H1 (cell line): ENCODE results near the gene ANKRD2. TPM values are rescaled to one million over a fixed set of nuclear protein-coding genes. Genes with fewer than 3 reads are reported as not detected.
A peak's percentile ranks its signal among the peaks of the same experiment; 100 is the strongest.

Experiments used
- CTCF ChIA-PET: fragments of 300-600 bp; sonication (Branson Sonifier 250); formaldehyde crosslinking; loops from one replicate; lab custom pipeline; 2021; ENCODE audit not compliant: partially characterized antibody; lab: Charles Lee
- POLR2A ChIA-PET: fragments of 300-600 bp; sonication (Branson Sonifier 250); formaldehyde crosslinking; loops from one replicate; lab custom pipeline; 2021; ENCODE audit warnings: inconsistent platforms; ENCODE audit not compliant: partially characterized antibody; lab: Charles Lee
- DNase-seq, 2 experiments: peaks; one replicate each; pipeline versions ENCODE4 v3.0.0 to v3.0.0-alpha.2; 2010 to 2022; ENCODE audit warnings: low spot score in 2 of 2, low read depth in 1 of 2, mixed read lengths in 1 of 2
- FAIRE-seq: peaks from 2 replicates; lab custom pipeline; 2011; peaks lifted over from hg19 to GRCh38; lab: Jason Lieb, UNC
- H2AFZ ChIP-seq: 2 replicates; pipeline ENCODE4 v1.8.1; 2012; ENCODE audit warnings: low read length, inconsistent platforms
- H2AK5ac ChIP-seq: 2 replicates; pipeline ENCODE4 v1.6.1; 2013; ENCODE audit warnings: low read depth, low read length
- H2BK120ac ChIP-seq: replicated peaks from 2 replicates; pipeline ENCODE3; 2013; ENCODE audit warnings: low read depth, low read length, inconsistent platforms
- H2BK12ac ChIP-seq: 2 replicates; pipeline ENCODE4 v1.6.1; 2013; ENCODE audit warnings: low read depth, low read length
- H2BK15ac ChIP-seq: 2 replicates; pipeline ENCODE4 v1.6.1; 2013; ENCODE audit warnings: low read length
- H2BK20ac ChIP-seq: 2 replicates; pipeline ENCODE4 v1.6.1; 2013; ENCODE audit warnings: low read length
- H2BK5ac ChIP-seq: 2 replicates; pipeline ENCODE4 v1.6.1; 2013; ENCODE audit warnings: low read depth, low read length
- H3K14ac ChIP-seq: 2 replicates; pipeline ENCODE4 v1.6.1; 2013; ENCODE audit warnings: inconsistent platforms; ENCODE audit not compliant: insufficient read length
- H3K18ac ChIP-seq: 2 replicates; pipeline ENCODE4 v1.6.1; 2013; ENCODE audit warnings: low read length; ENCODE audit errors: extremely low read depth
- H3K23ac ChIP-seq: 2 replicates; pipeline ENCODE4 v1.6.1; 2013; ENCODE audit warnings: inconsistent platforms; ENCODE audit not compliant: insufficient read length
- H3K23me2 ChIP-seq: 2 replicates; pipeline ENCODE4 v1.6.1; 2013; ENCODE audit warnings: low read depth, low read length
- H3K27ac ChIP-seq: 2 replicates; pipeline ENCODE4 v1.6.1; 2011; ENCODE audit warnings: low read depth, low read length, inconsistent platforms
- H3K27me3 ChIP-seq, 4 experiments: replicated peaks in 1 of 4; 1 replicate in 1 of 4; 2 replicates in 3 of 4; pipeline versions ENCODE4 v1.6.1 to v1.8.1; 2011 to 2013; ENCODE audit warnings: low read length in 3 of 4, mild to moderate bottlenecking in 3 of 4, inconsistent platforms in 2 of 4, mixed read lengths in 2 of 4, moderate library complexity in 1 of 4; ENCODE audit not compliant: control insufficient read depth in 3 of 4, insufficient read depth in 3 of 4; ENCODE audit errors: extremely low read depth in 1 of 4
- H3K36me3 ChIP-seq, 4 experiments: 2 replicates each; pipeline versions ENCODE4 v1.6.1 to v1.8.1; 2011 to 2013; ENCODE audit warnings: mild to moderate bottlenecking in 4 of 4, low read length in 3 of 4, moderate library complexity in 2 of 4, control low read depth in 1 of 4, inconsistent platforms in 1 of 4; ENCODE audit not compliant: insufficient read depth in 4 of 4, control insufficient read depth in 2 of 4
- H3K4ac ChIP-seq: replicated peaks from 2 replicates; pipeline ENCODE3; 2013; ENCODE audit warnings: low read length, low read depth, mixed read lengths, inconsistent platforms; ENCODE audit not compliant: insufficient read length
- H3K4me1 ChIP-seq, 4 experiments: replicated peaks in 1 of 4; 1 replicate in 1 of 4; 2 replicates in 3 of 4; pipeline versions ENCODE4 v1.6.1 to v1.8.1; 2011 to 2013; ENCODE audit warnings: low read length in 3 of 4, inconsistent platforms in 2 of 4, mixed read lengths in 1 of 4; ENCODE audit not compliant: insufficient read depth in 4 of 4, control insufficient read depth in 3 of 4
- H3K4me2 ChIP-seq, 2 experiments: 2 replicates each; pipeline versions ENCODE4 v1.6.1 to v1.8.1; 2011 to 2013; ENCODE audit warnings: low read depth in 2 of 2, low read length in 2 of 2, control low read depth in 1 of 2, inconsistent platforms in 1 of 2, mild to moderate bottlenecking in 1 of 2; ENCODE audit not compliant: insufficient read depth in 1 of 2
- H3K4me3 ChIP-seq, 4 experiments: fragments of 200-600, 300-600 bp in 1 of 4; sonication (generic), shearing (Covaris generic), sonication (Bioruptor Twin) in 1 of 4; 2 replicates each; pipeline versions ENCODE4 v1.5.1 to v1.8.1; 2011 to 2016; ENCODE audit warnings: low read length in 4 of 4, low read depth in 3 of 4, control low read depth in 2 of 4, inconsistent platforms in 2 of 4, mild to moderate bottlenecking in 2 of 4, mixed read lengths in 1 of 4, moderate library complexity in 1 of 4; ENCODE audit not compliant: insufficient read depth in 2 of 4; ENCODE audit errors: extremely low read depth in 1 of 4
- H3K56ac ChIP-seq: replicated peaks from 2 replicates; pipeline ENCODE3; 2013; ENCODE audit warnings: low read depth, mild to moderate bottlenecking, mixed read lengths, low read length, inconsistent platforms; ENCODE audit not compliant: insufficient read length
- H3K79me1 ChIP-seq: 2 replicates; pipeline ENCODE4 v1.6.1; 2013; ENCODE audit warnings: low read depth, low read length, control low read depth
- H3K79me2 ChIP-seq, 2 experiments: 2 replicates each; pipeline versions ENCODE4 v1.6.1 to v1.8.1; 2012 to 2013; ENCODE audit warnings: low read length in 2 of 2, mild to moderate bottlenecking in 2 of 2, inconsistent platforms in 1 of 2; ENCODE audit not compliant: insufficient read depth in 2 of 2, control insufficient read depth in 1 of 2
- H3K9ac ChIP-seq, 4 experiments: replicated peaks in 1 of 4; 1 replicate in 1 of 4; 2 replicates in 3 of 4; pipeline versions ENCODE4 v1.6.1 to v1.8.1; 2011 to 2013; ENCODE audit warnings: low read depth in 3 of 4, low read length in 3 of 4, control low read depth in 2 of 4, mild to moderate bottlenecking in 2 of 4, moderate library complexity in 2 of 4, inconsistent platforms in 1 of 4; ENCODE audit errors: extremely low read depth in 1 of 4
- H3K9me3 ChIP-seq, 2 experiments: 2 replicates each; pipeline versions ENCODE4 v1.6.1 to v1.8.1; 2012 to 2013; ENCODE audit warnings: mild to moderate bottlenecking in 2 of 2, moderate library complexity in 2 of 2, control low read depth in 1 of 2, inconsistent platforms in 1 of 2, low read depth in 1 of 2, low read length in 1 of 2, mixed read lengths in 1 of 2; ENCODE audit not compliant: insufficient read depth in 2 of 2
- H4K20me1 ChIP-seq, 2 experiments: replicated peaks in 1 of 2; 2 replicates each; pipeline versions ENCODE3 to v1.8.1; 2011 to 2013; ENCODE audit warnings: inconsistent platforms in 2 of 2, low read length in 2 of 2, mild to moderate bottlenecking in 1 of 2; ENCODE audit not compliant: insufficient read depth in 2 of 2, control insufficient read depth in 1 of 2
- H4K5ac ChIP-seq: 2 replicates; pipeline ENCODE4 v1.6.1; 2013; ENCODE audit warnings: low read length, low read depth, mixed read lengths, inconsistent platforms; ENCODE audit not compliant: insufficient read length
- H4K8ac ChIP-seq: 2 replicates; pipeline ENCODE4 v1.8.0; 2013; ENCODE audit warnings: mild to moderate bottlenecking, moderate library complexity, low read length, inconsistent platforms; ENCODE audit not compliant: insufficient read depth; ENCODE audit errors: extremely low read depth
- H4K91ac ChIP-seq: replicated peaks from 2 replicates; pipeline ENCODE3; 2013; ENCODE audit warnings: low read length, mixed read lengths, inconsistent platforms; ENCODE audit not compliant: insufficient read length
- WGBS, 2 experiments: shearing (Covaris generic) in 1 of 2; methylation state at CpG; one replicate each; pipeline versions ENCODE4 v1.1.6 to v1.1.7; 2013 to 2015; ENCODE audit warnings: low lambda C conversion rate in 2 of 2, mixed read lengths in 2 of 2, inconsistent platforms in 1 of 2, low coverage in 1 of 2, missing lambda C conversion rate in 1 of 2; ENCODE audit not compliant: insufficient replicate concordance in 2 of 2, insufficient coverage in 1 of 2, insufficient read length in 1 of 2; ENCODE audit errors: extremely low coverage in 1 of 2, missing lambda C conversion rate in 1 of 2; 5-methylcytosine and 5-hydroxymethylcytosine counted together
- polyA plus RNA-seq, 7 experiments: library from polyadenylated mRNA; depleted of rRNA in 3 of 7; stranded (reverse) in 5 of 7; unstranded in 2 of 7; fragments of >200 nt in 5 of 7; fragments of 200-250 nt in 2 of 7; gene quantifications; 1 replicate in 5 of 7; 2 replicates in 1 of 7; 4 replicates in 1 of 7; pipeline versions ENCODE4 v1.2.1 to v1.2.3, GENCODE V29; 2011 to 2013; ENCODE audit warnings: missing spikeins in 2 of 7, mixed read lengths in 2 of 7
- total RNA-seq: library from RNA; stranded (reverse); fragmentation: NEBNext Ultra II Directional; extraction: Animal tissue kit (Norgen Biotek cat#: 25700); gene quantifications from 2 replicates; pipeline ENCODE4 v1.2.1, GENCODE V29; 2021

The ANKRD2 gene
- total and polyA plus RNA-seq, 2 of the 8 experiments (the other 6 are each of a cell fraction or from before 2014, with no cell fraction given) = not detected

DNA sequence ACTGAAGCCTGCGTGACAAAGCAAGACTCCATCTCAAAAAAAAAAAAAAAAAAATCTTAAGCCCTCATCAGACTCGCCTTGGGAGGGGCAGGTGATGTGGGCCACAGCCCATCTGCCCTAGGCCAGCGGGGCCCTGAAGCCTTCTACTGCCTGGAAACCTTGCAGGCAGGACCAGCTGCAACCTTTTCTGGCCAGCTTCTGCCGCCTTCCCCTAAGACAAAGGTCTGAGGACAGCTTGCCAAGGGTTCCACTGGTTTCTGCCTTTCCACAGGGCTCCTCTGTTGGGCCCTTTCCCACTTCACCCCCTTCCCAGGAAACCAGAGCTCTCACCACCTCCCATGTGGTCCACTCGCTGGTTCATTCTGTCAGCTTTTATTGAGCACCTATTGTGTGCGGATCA is 38.7 kb upstream of the ANKRD2 start:
- H3K27ac ChIP-seq = peak overlapping the region; percentile 29; the same call in 1 of the 2 replicates
- WGBS, 2 experiments = 88% methylated on average over 6 of the region's 6 CpGs; no CpG with 5 or more reads in 1 of the 2 experiments
- no peak overlapping the region; a peak in 1 of 7 replicates for H3K9ac ChIP-seq

More for the DNA sequence above, 38.7 kb upstream of the ANKRD2 start:
- Histone ChIP-seq H2BK5ac (no peak overlapping the region; the same call in 1 of the 2 replicates), H3K4ac (no peak overlapping the region), H3K14ac (no peak overlapping the region), H2AFZ (no peak overlapping the region), H4K5ac (no peak overlapping the region), H3K56ac (no peak overlapping the region), H3K79me1 (peaks cover 2% of the 10 kb centered on the region), H2AK5ac (0 out of 2 replicates have a peak overlapping the region, but pooled peaks have one; percentile 0), H3K27me3 (no peaks in the 10 kb centered on the region), H2BK120ac (no peak overlapping the region), H2BK15ac (no peak overlapping the region; the same call in 1 of the 2 replicates), H4K20me1 (peaks cover 2% of the 10 kb centered on the region in 2 experiments), H4K8ac (no peak overlapping the region), H3K79me2 (0 out of 4 replicates have a peak, but pooled peaks cover 0 to 2% of the 10 kb centered on the region in 2 experiments), H3K4me1 (peaks cover 0 to 11% (median 7%) of the 10 kb centered on the region in 4 experiments; a peak in 4 of 7 replicates), H3K4me3 (no peak overlapping the region), H3K23ac (no peak overlapping the region), H4K91ac (no peak overlapping the region), H3K23me2 (no peaks in the 10 kb centered on the region), H2BK12ac (no peak overlapping the region; the same call in 1 of the 2 replicates), H3K36me3 (no peaks in the 10 kb centered on the region), H2BK20ac (no peak overlapping the region), H3K9me3 (peaks cover 0 to 6% of the 10 kb centered on the region in 2 experiments; a peak in 1 of 4 replicates), H3K4me2 (no peak overlapping the region), H3K18ac (no peak overlapping the region)
- DNase-seq (no peak), FAIRE-seq (no peak)
- ChIA-PET CTCF (interaction anchor here (0.6 to 14.7 kb wide), 26 partner anchors 9 to 168 kb away, joined by 3 to 388 read pairs (median 9); partner anchors contain the start of genes ANKRD2, HOGA1 and UBTD1), POLR2A (interaction anchor here (0.6 to 1.9 kb wide), 6 partner anchors 9 to 93 kb away, joined by 3 to 12 read pairs (median 4); partner anchors contain the start of gene UBTD1)
